GM18502 (cell line): Measurements from ENCODE around the gene MTOR.
A peak's percentile ranks its signal among the peaks of the same experiment; 100 is the strongest.
"Not testable (repeated sequence)": the region's sequence is repeated elsewhere in the genome, so short reads cannot be mapped to it uniquely, and the experiment has no call there.

Source experiments
- ATAC-seq: cut with Tn5 transposase; IDR thresholded peaks from one replicate; pipeline ENCODE4 v1.9.1; 2021; ENCODE audit warnings: mild to moderate bottlenecking; ENCODE audit not compliant: unreplicated experiment, poor library complexity

MTOR gene

GRCh38 chr1:11262171-11263049, at the start of gene MTOR:
MTOR (minus strand) TSS chr1:11262551; CDS start chr1:11259409, 3,142 bp downstream.
- peak; percentile 96 for ATAC-seq

GRCh38 chr1:11309385-11309784, 47.0 kb upstream of the MTOR start:
- ATAC-seq, result no peak

- ATAC-seq, result no peak
Observed at GRCh38 chr1:11308699-11309224, 46.4 kb upstream of the MTOR start.

GRCh38 chr1:11307852-11308251, 45.5 kb upstream of the MTOR start:
- no peak for ATAC-seq

GRCh38 chr1:11305516-11305915, 43.2 kb upstream of the MTOR start:
- ATAC-seq, result not testable (repeated sequence)

GRCh38 chr1:11302366-11302765, 40.0 kb upstream of the MTOR start:
- no peak for ATAC-seq

GRCh38 chr1:11301601-11302000, 39.2 kb upstream of the MTOR start:
- ATAC-seq, result no peak

- no peak for ATAC-seq
Observed at GRCh38 chr1:11299225-11299574, 36.8 kb upstream of the MTOR start.

- no peak for ATAC-seq
Observed at GRCh38 chr1:11298390-11299224, 36.3 kb upstream of the MTOR start.

- not testable (repeated sequence) for ATAC-seq
Observed at GRCh38 chr1:11297774-11298173, 35.4 kb upstream of the MTOR start.

- ATAC-seq, result no peak
Observed at GRCh38 chr1:11295905-11296304, 33.6 kb upstream of the MTOR start.

- no peak for ATAC-seq
Observed at GRCh38 chr1:11294951-11295350, 32.6 kb upstream of the MTOR start.

GRCh38 chr1:11293856-11294255, 31.5 kb upstream of the MTOR start:
- ATAC-seq, result no peak

GRCh38 chr1:11291049-11291448, 28.7 kb upstream of the MTOR start:
- ATAC-seq, result no peak

GRCh38 chr1:11289064-11289463, 26.7 kb upstream of the MTOR start:
- ATAC-seq, result no peak

GRCh38 chr1:11286735-11287410, 24.5 kb upstream of the MTOR start:
- no peak for ATAC-seq

- no peak for ATAC-seq
Observed at GRCh38 chr1:11285883-11286734, 23.8 kb upstream of the MTOR start.

- no peak for ATAC-seq
Observed at GRCh38 chr1:11284784-11285183, 22.4 kb upstream of the MTOR start.

GRCh38 chr1:11283151-11283550, 20.8 kb upstream of the MTOR start:
- ATAC-seq, result no peak
